HG03060 (cell line): ENCODE results near the gene TRAPPC2.
"Not testable (repeated sequence)": the region's sequence is repeated elsewhere in the genome, so short reads cannot be mapped to it uniquely, and the experiment has no call there.

Source experiments
- ATAC-seq: cut with Tn5 transposase; IDR thresholded peaks from one replicate; pipeline ENCODE4 v1.9.1; 2021; ENCODE audit warnings: low read depth, moderate number of reproducible peaks; ENCODE audit not compliant: unreplicated experiment

TRAPPC2 gene

DNA sequence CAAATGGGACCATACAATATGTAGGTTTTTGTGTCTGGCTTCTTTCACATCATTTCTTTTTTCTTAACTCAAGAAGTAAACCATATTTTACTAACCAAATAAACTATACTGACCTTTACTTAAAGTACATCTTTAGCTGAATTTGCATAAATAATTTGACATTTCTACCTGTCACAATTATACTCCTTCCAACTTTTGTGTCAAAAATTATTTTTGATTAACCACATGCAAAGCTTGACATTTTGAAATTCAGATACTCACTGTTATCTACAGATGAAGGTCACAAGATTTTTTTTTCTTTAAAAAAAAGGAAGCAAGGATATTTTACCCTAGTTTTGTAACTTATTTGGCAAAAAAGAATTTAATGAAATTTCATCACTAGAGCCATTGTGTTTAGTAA, 57.5 kb downstream of the TRAPPC2 start:
- ATAC-seq: no peak

- ATAC-seq: no peak
Observed at GRCh38 chrX:13673016-13673415, 61.4 kb downstream of the TRAPPC2 start.

DNA sequence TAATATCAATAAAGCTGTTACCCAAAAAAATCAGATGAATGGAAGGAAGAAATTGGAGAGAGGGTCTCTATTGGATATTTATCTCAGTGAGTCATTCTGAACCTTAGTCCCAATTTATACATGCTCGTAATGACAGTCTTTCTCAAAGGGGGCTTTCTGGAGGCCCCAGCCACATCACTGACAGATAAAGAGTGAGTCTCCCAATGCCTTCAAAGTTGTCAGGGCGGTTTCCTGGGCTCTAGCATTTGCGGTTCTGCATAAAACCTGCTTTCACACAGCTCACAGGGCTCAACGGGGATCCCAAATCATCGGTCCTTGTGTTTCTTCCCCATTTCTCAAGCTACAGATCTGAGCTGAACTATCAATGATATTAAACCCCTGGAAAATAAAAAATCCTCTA, 64.2 kb downstream of the TRAPPC2 start:
- no peak for ATAC-seq

GRCh38 chrX:13669755-13670154, 64.7 kb downstream of the TRAPPC2 start:
- ATAC-seq: not testable (repeated sequence)

DNA sequence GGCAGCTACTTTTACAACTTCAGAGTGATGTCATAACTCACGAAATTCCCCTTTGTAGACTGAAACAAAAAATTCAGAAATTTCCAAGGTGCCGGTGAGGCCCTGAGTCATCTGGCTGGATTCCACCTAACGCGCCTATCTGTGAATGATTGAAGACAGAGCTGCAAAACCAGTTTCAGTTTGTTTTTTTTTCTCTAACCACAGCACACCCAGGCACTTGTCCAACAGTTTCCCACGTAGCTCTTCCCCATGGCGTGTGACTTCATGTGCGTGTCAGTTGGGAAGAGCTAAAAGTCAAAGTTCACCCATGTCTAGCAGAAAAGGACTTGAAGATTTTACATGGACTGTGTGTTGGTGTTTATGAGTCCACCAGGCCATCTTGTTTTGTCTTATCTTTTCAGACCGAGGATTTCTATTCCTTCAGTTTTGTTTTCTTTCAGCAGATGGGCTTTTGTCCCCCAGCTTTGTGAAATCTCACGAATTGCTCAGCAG, 65.1 kb downstream of the TRAPPC2 start:
- peak; percentile 74 for ATAC-seq

GRCh38 chrX:13667919-13668318, 66.5 kb downstream of the TRAPPC2 start:
- ATAC-seq: no peak

DNA sequence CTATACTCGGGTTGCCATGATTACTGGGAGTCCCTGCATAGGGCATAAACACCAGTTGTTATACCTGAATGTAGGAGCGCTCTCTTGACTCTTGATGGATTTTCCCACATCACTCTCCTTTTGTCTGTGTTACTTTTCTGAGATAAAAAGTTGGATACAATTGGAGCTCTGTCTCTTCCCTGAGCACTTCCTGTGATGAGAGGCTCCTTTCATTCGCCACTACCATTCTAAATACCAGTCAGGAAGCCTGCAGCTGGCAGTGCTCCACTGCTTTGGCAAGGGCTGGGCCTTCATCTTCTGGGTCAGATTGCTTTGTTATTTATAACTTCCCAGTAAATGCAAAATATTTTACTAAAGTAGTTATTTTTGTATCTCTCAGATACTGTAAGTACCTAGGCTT, 67.6 kb downstream of the TRAPPC2 start:
- no peak for ATAC-seq

- ATAC-seq: no peak
Observed at GRCh38 chrX:13664020-13664419, 70.4 kb downstream of the TRAPPC2 start.

DNA sequence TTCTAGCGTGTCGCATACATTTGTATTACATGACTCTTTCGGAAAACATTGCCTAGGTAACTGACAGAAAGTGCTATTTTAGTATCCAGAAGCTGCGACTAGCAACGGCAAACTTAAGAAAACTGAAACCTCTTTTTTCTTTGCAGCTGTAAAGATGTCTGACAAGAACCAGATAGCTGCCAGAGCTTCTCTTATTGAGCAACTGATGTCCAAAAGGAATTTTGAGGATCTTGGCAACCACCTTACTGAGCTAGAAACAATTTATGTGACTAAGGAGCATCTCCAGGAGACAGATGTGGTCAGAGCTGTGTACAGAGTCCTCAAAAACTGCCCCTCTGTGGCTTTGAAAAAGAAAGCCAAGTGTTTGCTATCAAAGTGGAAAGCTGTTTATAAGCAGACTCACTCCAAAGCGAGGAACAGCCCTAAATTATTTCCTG, 72.0 kb downstream of the TRAPPC2 start:
- ATAC-seq: no peak
